Fibroblast of lung (primary cell): Measurements from ENCODE around the gene ABCF3. TPM values are rescaled to one million over a fixed set of nuclear protein-coding genes. Genes with fewer than 3 reads are reported as not detected.
"Not testable (repeated sequence)": the region's sequence is repeated elsewhere in the genome, so short reads cannot be mapped to it uniquely, and the experiment has no call there.

Experiments
- DNase-seq, 2 donors: peaks; one replicate each; pipeline versions ENCODE4 v3.0.0 to v3.0.0-alpha.2; 2010; ENCODE audit warnings: low read depth in 2 of 2
- H2AFZ ChIP-seq: 2 replicates; pipeline ENCODE4 v1.5.1; 2012; ENCODE audit warnings: low read length, control low read depth, inconsistent platforms
- H3K27ac ChIP-seq: 2 replicates; pipeline ENCODE4 v1.5.1; 2011; ENCODE audit warnings: low read length, control low read depth; ENCODE audit not compliant: insufficient read depth
- H3K27me3 ChIP-seq: 2 replicates; pipeline ENCODE4 v1.5.1; 2011; ENCODE audit warnings: mild to moderate bottlenecking, low read length; ENCODE audit not compliant: control insufficient read depth, insufficient read depth
- H3K36me3 ChIP-seq: 2 replicates; pipeline ENCODE4 v1.5.1; 2011; ENCODE audit warnings: low read length; ENCODE audit not compliant: control insufficient read depth, insufficient read depth
- H3K4me1 ChIP-seq: 2 replicates; pipeline ENCODE4 v1.5.1; 2011; ENCODE audit warnings: low read length; ENCODE audit not compliant: control insufficient read depth, insufficient read depth; ENCODE audit errors: extremely low read depth
- H3K4me2 ChIP-seq: 2 replicates; pipeline ENCODE4 v1.5.1; 2011; ENCODE audit warnings: low read length, control low read depth; ENCODE audit not compliant: insufficient read depth; ENCODE audit errors: extremely low read depth
- H3K4me3 ChIP-seq, 4 experiments: fragments of 200-600 bp in 1 of 4; sonication (generic) in 1 of 4; replicated peaks in 1 of 4; 2 replicates each; pipeline ENCODE4 v1.5.1; 2011 to 2016; ENCODE audit warnings: low read length in 4 of 4, low read depth in 3 of 4, mild to moderate bottlenecking in 3 of 4, control low read depth in 2 of 4, inconsistent platforms in 1 of 4, mixed read lengths in 1 of 4; ENCODE audit not compliant: insufficient read depth in 1 of 4; ENCODE audit errors: control extremely low read depth in 1 of 4
- H3K79me2 ChIP-seq: 2 replicates; pipeline ENCODE4 v1.5.1; 2012; ENCODE audit warnings: mild to moderate bottlenecking, low read length, inconsistent platforms; ENCODE audit not compliant: control insufficient read depth, insufficient read depth
- H3K9ac ChIP-seq: 2 replicates; pipeline ENCODE4 v1.5.1; 2011; ENCODE audit warnings: mild to moderate bottlenecking, low read length, control low read depth; ENCODE audit not compliant: insufficient read depth
- H3K9me3 ChIP-seq: 2 replicates; pipeline ENCODE4 v1.5.1; 2012; ENCODE audit warnings: low read depth, low read length; ENCODE audit not compliant: control insufficient read depth, insufficient read depth
- H4K20me1 ChIP-seq: 2 replicates; pipeline ENCODE4 v1.5.1; 2011; ENCODE audit warnings: low read length; ENCODE audit not compliant: control insufficient read depth, insufficient read depth; ENCODE audit errors: extremely low read depth
- EZH2 ChIP-seq: IDR thresholded peaks from 2 replicates; pipeline ENCODE4 v1.5.1; 2012; ENCODE audit warnings: low read length, control low read depth, mild to moderate bottlenecking; ENCODE audit errors: missing control alignments
- polyA plus RNA-seq, 2 donors: library from polyadenylated mRNA; depleted of rRNA in 1 of 2; stranded (reverse) in 1 of 2; unstranded in 1 of 2; fragments of >200 nt; gene quantifications; 2 replicates each; pipeline ENCODE4 v1.2.1, GENCODE V29; 2011 to 2012; ENCODE audit warnings: missing spikeins in 1 of 2
- total RNA-seq: library from RNA; depleted of rRNA; stranded (reverse); fragments of >200 nt; gene quantifications from 2 replicates; pipeline ENCODE4 v1.2.1, GENCODE V29; 2014
- TF ChIP-seq, protein P1 (sequence below), 2 donors: IDR thresholded peaks in 1 of 2; conservative IDR thresholded peaks in 1 of 2; 1 replicate in 1 of 2; 2 replicates in 1 of 2; pipeline ENCODE4 v1.5.1; 2011 to 2012; ENCODE audit warnings: low read length in 2 of 2, control low read depth in 1 of 2, inconsistent platforms in 1 of 2, low read depth in 1 of 2, mild to moderate bottlenecking in 1 of 2

ABCF3 gene
- total and polyA plus RNA-seq, 2 donors (not counting 1 experiment from before 2014, with no cell fraction given), result 31.3 to 65.1 TPM

DNA sequence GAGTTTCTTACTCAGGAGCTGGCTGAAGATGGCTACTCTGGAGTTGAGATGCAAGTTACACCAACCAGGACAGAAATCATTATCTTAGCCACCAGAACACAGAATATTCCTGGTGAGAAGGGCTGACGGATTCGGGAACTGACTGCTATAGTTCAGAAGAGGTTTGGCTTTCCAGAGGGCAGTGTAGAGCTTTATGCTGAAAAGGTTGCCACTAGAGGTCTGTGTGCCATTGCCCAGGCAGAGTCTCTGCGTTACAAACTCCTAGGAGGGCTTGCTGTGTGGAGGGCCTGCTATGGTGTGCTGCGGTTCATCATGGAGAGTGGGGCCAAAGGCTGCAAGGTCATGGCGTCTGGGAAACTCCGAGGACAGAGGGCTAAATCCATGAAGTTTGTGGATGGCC is 36.2 kb upstream of the ABCF3 start:
- H3K36me3 ChIP-seq, H3K27me3 ChIP-seq, H3K27ac ChIP-seq, H3K79me2 ChIP-seq, H3K9me3 ChIP-seq, H2AFZ ChIP-seq, H3K4me3 ChIP-seq, H3K4me2 ChIP-seq, DNase-seq, H3K9ac ChIP-seq, H4K20me1 ChIP-seq, H3K4me1 ChIP-seq: not testable (repeated sequence)
- TF ChIP-seq, protein P1, sequence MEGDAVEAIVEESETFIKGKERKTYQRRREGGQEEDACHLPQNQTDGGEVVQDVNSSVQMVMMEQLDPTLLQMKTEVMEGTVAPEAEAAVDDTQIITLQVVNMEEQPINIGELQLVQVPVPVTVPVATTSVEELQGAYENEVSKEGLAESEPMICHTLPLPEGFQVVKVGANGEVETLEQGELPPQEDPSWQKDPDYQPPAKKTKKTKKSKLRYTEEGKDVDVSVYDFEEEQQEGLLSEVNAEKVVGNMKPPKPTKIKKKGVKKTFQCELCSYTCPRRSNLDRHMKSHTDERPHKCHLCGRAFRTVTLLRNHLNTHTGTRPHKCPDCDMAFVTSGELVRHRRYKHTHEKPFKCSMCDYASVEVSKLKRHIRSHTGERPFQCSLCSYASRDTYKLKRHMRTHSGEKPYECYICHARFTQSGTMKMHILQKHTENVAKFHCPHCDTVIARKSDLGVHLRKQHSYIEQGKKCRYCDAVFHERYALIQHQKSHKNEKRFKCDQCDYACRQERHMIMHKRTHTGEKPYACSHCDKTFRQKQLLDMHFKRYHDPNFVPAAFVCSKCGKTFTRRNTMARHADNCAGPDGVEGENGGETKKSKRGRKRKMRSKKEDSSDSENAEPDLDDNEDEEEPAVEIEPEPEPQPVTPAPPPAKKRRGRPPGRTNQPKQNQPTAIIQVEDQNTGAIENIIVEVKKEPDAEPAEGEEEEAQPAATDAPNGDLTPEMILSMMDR (conservative IDR thresholded peaks at IDR 0.05 in 1 of 2, IDR thresholded peaks at IDR 0.05 in 1 of 2; ENCODE audit: low read depth in 1 of 2, low read length in 2 of 2), result peak in 1 of 2 donors; percentile 26

DNA sequence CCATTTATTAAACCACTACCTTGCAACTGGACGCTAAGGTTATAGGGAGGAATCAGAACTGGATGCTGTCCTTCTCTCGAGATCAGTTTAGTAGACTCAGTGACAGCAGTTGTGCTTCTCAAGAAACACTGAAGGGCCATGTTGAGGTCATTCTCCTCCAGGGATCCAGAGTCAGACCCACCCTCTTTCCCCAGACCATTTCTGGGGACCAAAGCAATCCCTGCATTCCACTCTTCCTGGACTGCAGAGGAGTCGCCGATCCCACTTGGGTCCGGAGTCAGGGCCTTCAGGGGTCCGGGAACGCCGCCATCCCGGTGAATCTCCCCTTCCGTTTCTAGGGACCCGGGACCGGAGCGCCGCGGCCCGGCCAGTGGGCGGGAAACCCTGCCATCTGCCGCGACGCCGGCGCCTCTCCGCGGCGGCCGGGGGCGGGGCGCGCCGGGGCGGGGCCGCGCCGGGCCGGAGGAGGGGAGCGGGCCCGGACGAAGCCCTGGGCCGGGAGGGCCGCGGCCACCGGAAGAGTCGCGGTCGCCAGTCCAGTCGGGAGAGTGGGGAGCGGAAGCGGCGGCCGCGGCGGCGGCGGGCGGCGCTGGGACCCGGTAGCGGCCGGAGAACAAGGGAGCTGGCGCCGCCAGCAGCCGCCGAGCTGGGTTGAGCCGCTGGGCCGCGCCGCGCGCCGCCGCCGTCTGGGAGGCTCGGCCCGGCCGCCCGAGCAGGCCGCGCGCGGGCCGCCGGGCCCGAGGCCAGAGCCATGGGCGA is 30.9 kb upstream of the ABCF3 start, which contains the start of gene DVL3:
Gene DVL3, plus strand, starts transcription at position 493 of the 759 bp plus-strand sequence. Its CDS starts 259 bp downstream, at position 752.
- H3K9ac ChIP-seq, result peak within 1 kb of the TSS; percentile 79
- no peaks in the 10 kb centered on the region for H3K27me3 ChIP-seq
- peaks cover 41% of the 10 kb centered on the region for H3K79me2 ChIP-seq
- H3K36me3 ChIP-seq, result no peaks in the 10 kb centered on the region
- peak within 1 kb of the TSS; percentile 77 for H3K27ac ChIP-seq
- TF ChIP-seq, protein P1 (conservative IDR thresholded peaks at IDR 0.05 in 1 of 2, IDR thresholded peaks at IDR 0.05 in 1 of 2; ENCODE audit: low read depth in 1 of 2, low read length in 2 of 2), result no peak
- TF ChIP-seq EZH2, result no peak
- DNase-seq, result peak; percentile 55 to 71
- H3K9me3 ChIP-seq, result no peaks in the 10 kb centered on the region
- H2AFZ ChIP-seq, result peak within 1 kb of the TSS; percentile 66
- H3K4me1 ChIP-seq, result no peaks in the 10 kb centered on the region
- peak within 1 kb of the TSS; percentile 58 to 88 (median 73) for H3K4me3 ChIP-seq
- H4K20me1 ChIP-seq, result no peaks in the 10 kb centered on the region
- H3K4me2 ChIP-seq, result peak within 1 kb of the TSS; percentile 99

DNA sequence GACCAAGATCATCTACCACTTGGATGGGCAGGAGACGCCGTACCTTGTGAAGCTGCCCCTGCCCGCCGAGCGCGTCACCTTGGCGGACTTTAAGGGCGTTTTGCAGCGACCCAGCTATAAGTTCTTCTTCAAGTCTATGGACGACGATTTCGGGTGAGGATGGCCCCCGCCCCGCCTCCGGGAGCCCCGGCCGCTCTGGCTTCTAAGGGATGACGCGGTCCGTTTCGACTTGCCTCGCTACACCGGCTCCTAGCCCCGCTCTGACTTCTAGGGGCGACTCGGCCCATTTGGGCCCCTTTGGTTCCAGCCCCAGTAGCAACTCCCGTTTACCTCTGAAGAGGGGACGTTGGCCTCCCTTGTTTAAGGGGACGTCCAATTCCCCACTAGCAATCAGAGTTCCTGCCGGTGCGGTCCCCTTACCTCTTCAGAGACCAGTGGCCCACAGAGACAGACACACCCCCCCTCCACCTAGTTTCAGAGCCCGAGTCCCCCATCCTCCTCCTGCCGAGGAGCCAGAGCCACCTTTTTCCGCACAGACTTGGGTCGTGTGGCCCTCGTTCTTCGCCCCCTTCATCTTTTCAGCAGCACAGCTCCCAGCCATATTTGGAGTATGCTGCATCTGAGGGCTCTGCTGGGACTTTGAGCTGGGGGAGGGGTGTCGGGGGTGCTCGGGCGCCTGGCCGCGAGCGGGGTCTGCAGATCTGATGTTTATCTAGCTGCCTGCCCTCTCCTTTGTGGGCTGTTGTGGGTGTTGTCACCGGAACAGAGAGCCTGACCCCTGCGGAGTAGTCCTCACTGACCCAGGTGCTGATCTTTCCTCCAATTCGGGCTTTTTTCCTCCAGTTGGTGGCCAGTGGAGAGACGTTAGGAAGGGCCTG is 30.1 kb upstream of the ABCF3 start:
- H3K79me2 ChIP-seq, result peaks cover 49% of the 10 kb centered on the region
- H3K27ac ChIP-seq, result peak overlapping the region; percentile 77
- DNase-seq, result peak; percentile 26 to 42
- H4K20me1 ChIP-seq, result no peaks in the 10 kb centered on the region
- peak overlapping the region; percentile 99 for H3K4me2 ChIP-seq
- H3K36me3 ChIP-seq, result no peaks in the 10 kb centered on the region
- H3K4me1 ChIP-seq, result peaks cover 5% of the 10 kb centered on the region
- peak overlapping the region; percentile 79 for H3K9ac ChIP-seq
- TF ChIP-seq, protein P1 (conservative IDR thresholded peaks at IDR 0.05 in 1 of 2, IDR thresholded peaks at IDR 0.05 in 1 of 2; ENCODE audit: low read depth in 1 of 2, low read length in 2 of 2), result no peak
- TF ChIP-seq EZH2, result no peak
- H3K4me3 ChIP-seq, result peak overlapping the region; percentile 58 to 88 (median 73)
- H3K9me3 ChIP-seq, result no peaks in the 10 kb centered on the region
- peak overlapping the region; percentile 66 for H2AFZ ChIP-seq
- no peaks in the 10 kb centered on the region for H3K27me3 ChIP-seq
